Esophagus mucosa (tissue), 1 donor: ENCODE results near the gene PTCH1. TPM values are rescaled to one million over a fixed set of nuclear protein-coding genes. Genes with fewer than 3 reads are reported as not detected.

Source experiments
- ATAC-seq: fragments of 200-7000 bp; cut with Tn5 transposase; one replicate; pipeline ENCODE4 v1.9.1; 2020
- total RNA-seq: library from RNA; stranded (reverse); gene quantifications from one replicate; pipeline ENCODE4 v1.2.4, GENCODE V29; 2023
- donor health status: DM: yes; HTN: yes; CAD: no.

The PTCH1 gene
- total RNA-seq, 1 donor from 2014 or later, result 3.9 TPM

DNA sequence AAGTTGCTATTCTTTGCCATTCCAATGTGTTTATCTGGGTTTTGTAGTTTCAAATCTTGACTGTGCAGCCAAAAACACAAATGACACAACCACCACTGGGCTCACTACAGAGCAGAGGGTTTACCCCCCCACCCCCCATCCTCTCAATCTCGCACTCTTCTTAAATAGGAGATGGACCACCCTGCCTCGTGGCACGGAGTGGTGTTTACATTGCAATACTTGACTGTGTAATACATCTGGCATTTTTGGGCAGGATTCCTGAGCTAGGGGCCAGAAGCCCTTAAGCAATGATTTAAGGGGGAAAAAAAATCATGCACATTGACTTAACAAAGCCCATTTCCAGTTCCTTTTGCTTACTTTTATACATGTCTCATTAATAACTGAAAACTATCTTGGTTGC lies 19.0 kb downstream of the PTCH1 start:
- no peak for ATAC-seq

DNA sequence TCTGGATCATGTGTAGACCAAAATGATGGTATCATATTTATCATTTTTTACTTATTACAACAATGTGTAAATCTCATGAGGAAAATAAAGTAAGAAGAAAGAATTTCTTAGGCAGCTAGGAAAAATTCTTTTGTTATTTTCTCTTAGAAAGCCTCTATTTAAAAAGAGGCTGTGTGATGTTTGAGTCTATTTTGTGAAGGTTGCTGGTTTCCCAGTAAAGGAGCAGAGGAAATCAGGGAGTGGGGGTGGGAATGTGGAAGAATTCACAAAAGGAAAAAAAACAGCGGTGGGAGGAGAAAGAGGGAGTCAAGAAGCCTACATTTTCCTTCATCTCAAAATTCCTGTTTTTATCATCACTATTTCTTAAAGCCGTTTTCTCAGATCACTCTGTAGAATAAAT lies 20.1 kb downstream of the PTCH1 start:
- no peak for ATAC-seq

DNA sequence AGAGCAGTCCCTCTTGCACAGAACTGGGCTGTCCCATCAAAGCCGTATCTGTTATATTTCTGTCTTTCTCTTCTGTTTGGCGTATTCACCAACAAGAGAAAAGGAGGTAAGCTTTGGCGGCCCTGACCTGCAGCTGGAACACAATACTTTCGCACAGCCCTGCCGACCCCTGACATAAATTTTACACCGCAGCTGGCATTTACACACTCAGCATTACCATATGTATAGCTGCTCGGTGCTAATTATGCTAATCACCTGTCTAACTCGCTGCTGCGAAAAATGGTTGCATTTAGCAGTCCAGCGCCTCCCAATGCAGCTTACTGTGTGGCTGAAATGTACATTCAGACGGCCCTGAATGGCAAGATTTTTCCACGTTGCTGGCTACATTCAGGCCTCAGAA lies 20.8 kb downstream of the PTCH1 start:
- ATAC-seq, result no peak

DNA sequence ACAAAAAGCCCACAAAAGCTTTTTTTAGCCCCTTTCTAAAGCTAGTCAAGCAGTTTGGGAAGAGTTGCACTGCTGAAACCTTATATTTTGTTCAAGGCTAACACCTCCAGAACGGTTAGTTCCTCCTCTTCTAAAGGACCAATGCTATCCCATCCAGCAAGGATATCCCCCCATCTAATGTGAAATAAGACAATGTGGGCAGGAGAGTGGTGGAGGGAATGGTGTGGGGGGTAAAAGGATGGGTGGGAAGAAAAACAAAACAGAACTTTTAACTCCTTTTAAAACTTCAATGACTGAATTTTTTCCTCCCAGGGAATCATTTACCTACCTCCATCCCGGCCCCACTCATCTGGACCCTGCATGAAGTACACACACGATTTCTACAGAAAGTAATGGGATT lies 21.2 kb downstream of the PTCH1 start:
- no peak for ATAC-seq

DNA sequence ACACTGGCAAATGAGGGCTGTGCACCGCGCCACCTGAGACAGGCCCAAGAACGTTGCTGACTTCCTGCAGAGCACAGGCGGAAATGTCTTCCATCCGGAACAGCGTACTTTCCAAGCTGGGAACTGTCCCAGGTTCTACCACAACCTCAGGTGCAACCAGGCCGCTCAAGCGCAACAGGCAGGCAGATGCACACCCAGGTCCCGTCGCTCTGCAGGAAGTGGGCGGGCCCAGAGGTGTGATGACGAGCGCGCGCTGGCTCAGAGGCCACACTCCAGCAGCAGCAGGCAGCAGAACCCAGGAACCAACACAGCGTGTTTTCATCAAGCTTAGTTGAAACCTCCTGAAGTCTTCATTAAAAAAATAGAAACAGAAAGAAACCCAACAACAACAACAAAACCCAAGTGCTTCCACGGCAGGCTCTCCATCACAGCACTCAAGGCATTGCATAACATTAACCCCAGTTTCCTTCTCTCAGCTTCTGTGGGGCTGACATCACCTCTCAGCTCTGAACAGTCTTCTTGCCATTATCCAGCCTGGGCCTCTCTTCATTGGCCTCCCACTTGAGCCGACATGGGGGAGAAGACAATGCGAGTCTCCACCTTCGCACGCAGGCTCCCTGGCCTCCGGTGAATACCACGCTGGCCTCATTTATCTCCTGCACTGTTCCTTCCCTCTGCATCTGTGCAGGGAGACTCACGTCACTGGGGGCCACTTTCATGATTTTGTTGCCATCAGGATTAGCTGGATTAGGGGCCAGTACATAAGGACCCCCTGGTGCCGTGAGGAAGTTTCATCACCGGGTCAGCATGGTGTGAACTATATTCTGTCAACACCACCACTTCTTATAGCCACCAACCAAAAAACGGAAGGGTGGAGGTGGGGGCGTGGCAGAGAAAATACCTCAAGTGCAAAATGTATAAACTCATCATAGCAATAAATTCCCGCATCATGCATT lies 22.1 kb downstream of the PTCH1 start:
- peak; percentile 96 for ATAC-seq

DNA sequence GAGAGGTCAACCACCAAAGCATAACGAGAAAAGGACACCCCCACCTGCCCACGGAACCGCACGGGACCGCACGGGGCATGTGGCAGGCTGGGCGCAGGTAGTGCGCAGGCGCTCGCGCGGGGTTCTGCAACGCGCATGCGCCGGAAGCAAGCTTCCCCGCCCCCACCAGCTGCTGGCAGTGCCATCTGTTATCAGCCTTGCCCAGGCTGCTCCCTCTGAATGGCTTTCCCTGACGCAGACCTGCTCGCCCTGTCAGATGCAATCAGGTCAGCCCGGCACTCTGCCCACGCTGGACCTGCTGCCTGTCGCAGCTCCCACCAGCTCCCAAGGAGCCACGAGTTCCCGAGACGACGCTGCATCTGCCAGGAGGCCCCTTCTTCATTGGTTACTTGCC lies 22.8 kb downstream of the PTCH1 start:
- ATAC-seq, result peak; percentile 42

DNA sequence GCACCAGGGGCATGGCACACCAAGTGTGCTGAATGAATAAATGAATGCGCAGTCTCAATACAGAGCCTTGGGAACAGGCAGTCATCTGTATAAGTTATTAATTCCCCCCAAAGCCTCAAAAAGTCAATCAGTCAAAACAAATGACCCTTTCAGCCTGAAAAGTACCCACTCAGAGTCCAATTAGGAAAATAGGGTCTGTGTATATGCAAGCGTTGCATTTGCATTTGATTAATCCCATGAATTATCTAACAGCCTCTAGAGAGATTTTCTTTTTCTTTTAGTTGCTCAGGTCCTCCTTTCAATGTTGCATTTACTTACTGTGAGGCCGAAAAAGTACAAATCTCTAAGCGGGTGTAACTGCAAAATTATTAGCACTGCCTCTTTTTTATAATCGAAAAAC lies 23.4 kb downstream of the PTCH1 start:
- ATAC-seq, result no peak

DNA sequence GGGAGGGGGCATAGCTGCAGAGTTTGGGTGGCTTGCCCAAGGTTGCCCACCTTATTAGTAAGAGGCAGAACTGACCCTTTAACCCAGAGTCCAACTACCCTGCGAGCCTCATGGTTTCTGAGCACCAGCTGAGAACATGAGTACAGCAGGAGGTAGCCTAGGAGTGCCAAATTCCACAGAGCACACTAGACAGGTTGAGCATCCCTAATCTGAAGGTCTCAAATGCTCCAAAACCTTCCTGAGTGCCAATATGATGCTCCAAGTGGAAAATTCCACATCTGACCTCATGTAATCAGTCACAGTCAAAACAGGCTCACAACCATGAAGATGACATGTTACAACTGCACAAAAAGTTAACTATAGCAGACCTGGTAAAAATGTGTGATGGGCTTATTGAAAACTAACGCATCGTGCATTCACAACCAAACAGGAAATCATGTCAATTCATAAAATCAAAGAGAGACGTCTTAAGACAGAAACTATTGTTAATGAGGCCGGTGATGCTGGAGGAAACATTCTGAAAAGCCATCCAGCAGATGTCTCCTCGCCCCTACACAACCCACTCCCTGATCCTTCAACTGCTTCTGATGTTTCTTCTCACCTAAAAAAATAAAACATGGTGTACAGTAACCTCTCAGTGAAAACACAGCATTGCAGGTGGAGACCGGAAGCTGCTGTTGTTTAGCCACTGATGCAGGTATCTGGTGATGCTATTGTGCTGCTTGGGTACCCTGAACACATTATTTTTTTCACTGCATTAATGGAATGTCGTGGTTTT lies 25.0 kb downstream of the PTCH1 start:
- no peak for ATAC-seq

DNA sequence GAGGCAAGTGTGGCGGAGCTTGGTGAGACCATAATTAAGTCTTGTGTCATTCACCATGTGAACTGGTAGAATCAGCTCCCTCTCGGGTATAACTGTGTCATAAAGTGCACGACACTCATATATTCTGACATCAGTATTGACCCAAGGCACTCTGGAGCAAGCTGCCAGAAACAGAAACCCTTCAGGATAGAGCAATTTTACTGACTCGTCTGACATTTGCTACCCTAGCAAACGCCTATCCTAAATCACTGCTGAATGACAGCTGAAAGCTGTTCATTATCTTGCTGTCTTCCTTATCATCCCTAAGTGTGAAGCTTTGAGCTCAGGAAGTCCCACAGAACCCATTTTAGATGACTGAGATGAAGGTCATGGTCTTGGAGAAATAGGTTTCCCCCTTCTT lies 27.8 kb downstream of the PTCH1 start:
- no peak for ATAC-seq

DNA sequence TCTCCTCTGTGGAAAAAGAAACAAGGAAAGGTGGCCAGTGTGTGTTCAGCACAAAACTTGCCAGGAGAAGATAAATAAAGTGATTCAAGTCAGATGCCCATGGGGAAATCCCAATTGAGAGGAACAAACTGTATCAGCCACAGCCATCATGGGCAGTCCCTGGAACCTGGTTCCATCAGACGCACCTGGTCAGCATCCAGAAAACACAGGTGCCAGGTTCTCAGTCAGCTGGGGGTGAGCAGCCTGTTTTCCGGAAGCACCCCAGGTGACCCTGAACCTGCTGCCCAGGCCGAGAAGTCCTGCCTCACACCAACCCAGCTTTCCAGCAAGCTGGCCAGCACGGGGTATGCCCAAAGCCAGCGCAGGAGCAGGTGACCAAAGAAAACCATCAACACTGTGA lies 30.5 kb downstream of the PTCH1 start:
- ATAC-seq, result no peak

DNA sequence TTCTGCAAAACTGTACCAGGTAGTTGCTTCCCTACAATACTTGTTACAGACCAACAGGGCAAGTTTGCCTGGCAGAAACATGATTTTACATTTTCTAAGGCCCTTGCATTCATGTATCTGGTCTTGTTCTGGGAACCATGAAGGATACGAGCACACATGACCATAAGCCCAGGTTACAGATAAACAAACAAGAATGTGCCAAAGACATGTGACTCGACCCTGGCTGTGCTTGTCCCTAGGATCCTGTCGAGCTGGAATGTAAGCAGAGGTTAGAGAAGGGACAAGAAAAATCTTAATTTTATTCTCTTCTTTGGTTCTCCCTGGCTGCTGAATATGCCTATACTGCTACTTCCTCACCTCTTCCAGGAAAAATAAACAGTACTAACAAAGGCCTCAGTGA lies 32.5 kb downstream of the PTCH1 start:
- ATAC-seq, result no peak

DNA sequence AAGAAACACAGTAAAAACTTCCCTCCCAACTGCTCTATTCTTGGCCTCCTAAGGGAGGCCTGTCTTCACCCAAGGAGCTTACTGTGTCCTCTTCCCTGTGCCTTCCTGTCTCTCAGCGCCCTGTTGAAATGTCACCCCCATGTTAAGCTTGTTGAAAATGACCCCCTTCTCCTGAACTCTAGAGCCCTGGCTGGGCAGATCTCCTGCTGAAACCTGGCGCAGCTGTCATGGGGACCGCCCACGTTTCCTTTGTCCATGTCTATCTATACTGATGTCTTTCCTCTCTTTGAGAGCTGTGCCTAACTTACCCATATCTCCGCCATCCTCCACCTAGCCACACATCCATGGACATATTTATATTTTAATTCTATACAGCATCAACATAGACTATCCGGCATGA lies 33.3 kb downstream of the PTCH1 start:
- ATAC-seq, result no peak

DNA sequence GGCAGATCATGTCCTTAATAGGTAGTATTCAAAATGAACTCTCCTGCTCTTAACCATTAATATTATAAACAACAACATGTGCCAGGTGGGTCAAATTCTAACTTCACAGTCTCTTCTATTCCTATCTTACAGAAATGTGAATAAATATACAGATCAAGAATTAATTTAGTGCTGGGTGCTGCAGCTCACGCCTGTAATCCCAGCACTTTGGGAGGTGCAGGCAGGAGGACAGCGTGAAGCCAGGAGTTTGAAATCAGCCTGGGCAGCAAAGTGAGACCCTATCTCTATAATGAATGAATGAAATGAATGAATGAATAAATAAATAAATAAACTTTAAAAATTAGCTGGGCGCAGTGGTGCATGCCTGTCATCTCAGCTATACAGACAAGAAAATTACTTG lies 34.1 kb downstream of the PTCH1 start:
- no peak for ATAC-seq

DNA sequence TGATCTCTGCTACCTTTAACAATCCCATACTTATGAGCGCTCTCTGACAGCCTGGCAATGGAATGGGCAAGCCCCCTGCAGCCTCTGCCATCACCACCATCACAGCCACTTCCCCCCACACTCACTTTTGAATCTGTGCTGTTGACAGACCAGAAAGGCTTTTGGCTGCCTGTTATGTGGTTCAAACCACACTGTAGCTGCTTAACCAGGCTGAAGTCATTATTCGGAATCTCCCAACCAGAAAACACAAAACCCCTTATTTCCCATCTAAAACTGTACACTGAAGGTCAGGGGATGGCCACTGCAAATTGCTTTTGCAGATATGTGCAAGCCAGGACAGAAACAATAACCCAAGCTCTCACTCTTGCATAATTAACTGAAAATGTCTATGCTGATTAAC lies 35.8 kb downstream of the PTCH1 start:
- no peak for ATAC-seq

DNA sequence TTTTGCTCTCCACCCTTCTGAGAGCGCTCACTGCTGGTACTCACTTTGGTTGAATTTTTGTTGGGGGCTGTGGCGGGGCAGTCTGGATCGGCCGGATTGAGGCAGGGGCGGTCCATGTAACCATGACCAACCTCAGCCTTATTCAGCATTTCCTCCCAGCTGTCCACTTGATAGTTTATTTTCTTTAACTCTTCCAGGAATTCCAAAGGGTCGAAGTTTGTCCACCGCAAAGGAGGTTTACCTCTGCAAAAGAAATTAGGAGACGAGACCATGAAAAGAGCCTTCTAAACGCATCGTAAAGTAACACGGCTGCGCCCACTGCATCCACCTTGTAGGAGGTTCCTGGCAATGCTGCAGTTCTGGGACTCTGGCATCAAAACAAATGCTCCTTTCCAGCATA lies 36.4 kb downstream of the PTCH1 start:
- no peak for ATAC-seq

DNA sequence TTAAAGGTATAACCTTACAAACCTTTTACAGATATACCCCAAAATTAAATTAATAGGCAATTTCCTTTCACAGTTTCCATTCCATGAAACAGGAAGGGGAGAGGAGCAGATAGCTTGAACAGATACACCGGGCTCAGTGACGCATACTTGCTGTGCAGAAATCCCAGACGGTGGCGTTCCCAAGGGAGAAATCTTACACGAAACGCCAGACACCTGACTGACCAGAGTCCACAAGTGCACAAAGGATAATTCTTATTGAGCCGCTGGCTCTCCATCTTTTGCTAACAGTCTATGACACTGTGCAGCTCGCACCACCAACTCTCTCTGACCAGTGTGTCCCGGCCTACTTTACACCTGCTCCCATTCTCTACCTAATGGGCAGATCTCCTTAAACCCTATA lies 37.4 kb downstream of the PTCH1 start:
- no peak for ATAC-seq

DNA sequence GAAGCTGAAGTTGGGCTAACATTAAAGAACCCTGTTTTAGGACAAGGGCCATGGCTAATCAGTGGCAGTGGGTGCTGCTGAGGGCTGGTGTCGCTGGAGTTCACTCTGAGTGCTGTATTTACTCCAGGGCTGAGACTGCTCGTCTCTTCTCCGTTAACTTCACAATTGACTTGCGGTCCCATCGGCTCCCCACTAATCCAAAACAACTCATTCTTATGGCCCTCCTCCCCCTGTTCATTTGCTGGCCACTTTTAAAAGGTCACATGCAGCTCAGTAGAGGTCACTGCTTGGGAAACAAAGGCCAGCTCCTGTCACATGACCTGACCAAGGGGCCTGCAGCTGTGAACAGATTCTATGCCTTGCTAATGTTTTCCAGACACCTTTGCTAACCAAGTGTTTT lies 38.4 kb downstream of the PTCH1 start:
- ATAC-seq, result no peak

DNA sequence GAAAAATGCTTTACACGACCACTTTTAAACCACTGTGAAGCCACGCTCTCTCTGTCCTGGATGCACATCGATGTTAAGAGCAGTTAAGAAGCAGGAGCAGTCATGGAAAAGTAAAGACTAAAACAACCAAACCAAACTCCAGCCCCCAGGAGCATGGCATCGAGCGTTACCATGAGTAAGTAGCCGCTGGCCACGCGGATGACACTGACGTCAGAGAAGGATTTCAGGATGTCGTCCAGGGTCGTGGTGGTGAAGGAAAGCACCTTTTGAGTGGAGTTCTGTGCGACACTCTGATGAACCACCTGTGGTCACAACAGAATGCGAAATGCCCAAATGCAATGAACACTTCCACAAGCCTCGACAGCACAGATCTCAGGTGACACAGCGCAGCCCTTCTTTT lies 38.9 kb downstream of the PTCH1 start:
- ATAC-seq, result no peak

DNA sequence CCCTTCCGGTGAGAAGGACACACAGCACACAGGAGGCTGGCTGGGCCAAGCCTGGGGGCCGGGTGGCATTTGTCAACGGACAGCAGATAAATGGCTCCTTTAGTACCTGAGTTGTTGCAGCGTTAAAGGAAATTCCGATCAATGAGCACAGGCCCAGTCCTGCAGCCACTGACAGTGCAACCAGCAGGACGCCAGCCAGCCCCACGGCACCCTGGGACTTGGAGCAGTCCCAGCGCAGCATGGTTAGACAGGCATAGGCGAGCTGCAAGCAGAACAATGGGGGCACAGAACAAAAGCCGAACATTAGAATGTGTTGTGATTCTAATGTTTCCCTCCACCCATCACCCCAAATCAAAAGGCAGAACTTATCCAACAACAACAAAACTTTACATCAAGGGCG lies 39.3 kb downstream of the PTCH1 start:
- ATAC-seq, result peak; percentile 71

DNA sequence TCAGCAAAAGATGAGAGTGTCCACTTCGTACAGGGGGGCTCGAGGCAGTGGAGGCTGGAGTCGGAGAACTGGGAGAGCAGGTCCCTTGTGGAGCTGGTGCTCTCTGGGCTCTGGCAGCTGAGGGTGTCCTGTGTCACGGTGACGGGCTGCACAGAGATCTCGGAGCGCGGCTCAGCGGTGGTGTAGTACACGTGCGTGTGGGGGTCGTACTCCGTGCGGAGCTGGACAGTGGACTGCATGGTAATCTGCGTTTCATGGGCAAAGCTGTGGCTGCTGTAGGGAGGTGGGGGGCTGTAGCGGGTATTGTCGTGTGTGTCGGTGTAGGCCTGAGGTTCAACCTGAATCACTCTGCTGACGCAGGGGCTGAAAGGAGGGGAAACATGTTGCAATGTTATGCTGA lies 48.0 kb downstream of the PTCH1 start:
- ATAC-seq, result no peak

DNA sequence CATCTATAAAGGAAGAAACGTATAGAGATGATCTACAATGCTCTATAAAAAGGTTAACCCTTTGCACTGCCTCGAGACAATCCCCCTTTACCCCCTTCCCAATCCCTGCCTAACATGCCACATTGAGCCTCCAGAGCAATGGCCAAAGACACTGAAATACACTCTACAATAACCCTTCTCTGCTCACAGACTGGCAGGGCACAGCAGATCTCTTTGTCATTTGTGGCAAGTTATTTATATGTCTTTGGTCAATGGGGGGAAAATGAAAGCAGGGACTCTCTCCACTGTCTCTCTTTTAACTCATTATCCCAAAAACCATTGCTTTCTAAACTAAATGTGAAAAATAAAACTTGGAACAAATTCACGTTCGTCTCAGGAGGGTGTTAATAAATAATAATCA lies 51.7 kb downstream of the PTCH1 start:
- no peak for ATAC-seq

DNA sequence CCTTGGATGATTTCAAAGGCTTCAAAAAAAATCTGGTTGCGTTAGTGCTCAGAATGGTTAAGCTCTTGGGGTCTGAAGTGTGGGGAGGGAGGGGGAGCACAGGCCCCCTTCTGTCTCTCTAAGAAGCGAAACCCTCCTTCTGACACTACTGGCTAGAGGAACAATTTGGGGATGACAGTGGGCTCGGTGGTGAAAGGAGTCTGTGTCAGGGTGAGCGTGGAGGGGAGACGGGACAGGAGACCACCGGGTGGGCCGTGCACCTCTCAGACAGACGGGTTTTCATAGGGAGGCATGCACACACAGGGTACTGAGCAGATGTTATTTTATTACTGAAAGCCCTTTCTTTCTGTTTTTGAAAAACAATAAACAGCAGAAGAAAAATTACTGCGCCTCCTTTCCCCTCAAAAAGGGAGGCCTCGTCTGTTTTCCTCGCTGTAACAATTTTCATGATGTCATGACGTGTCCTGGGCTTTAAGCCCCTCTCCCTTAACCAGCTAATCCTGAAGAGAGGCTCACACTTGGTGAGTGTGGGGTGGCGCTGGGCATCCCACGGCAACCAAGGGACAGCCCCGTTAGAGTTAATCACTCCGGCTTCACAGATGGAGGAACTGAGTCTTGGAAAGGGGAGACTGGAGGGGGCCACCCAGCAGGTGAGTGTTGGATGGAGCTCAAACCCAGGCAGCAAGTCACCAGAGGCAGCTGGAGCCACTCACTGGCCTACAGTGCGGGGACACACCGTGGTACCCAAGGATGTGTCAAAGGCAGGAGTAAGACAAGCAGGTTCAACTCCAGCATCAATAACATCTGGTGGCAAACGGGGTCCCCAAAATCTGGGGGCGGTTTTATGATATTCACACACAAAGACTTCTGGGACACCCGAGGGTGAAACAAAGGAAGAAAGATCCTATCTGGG lies 53.4 kb downstream of the PTCH1 start:
- ATAC-seq, result no peak
